ENCODE measurements around the gene EEF2KMT. TPM values are rescaled to one million over a fixed set of nuclear protein-coding genes. Genes with fewer than 3 reads are reported as not detected.
"Not testable (repeated sequence)": the region's sequence is repeated elsewhere in the genome, so short reads cannot be mapped to it uniquely, and the experiment has no call there.

Gene EEF2KMT
- polyA plus RNA-seq, 1 donor (not counting 4 experiments of a cell fraction or from before 2014, with no cell fraction given) = 7.6 TPM

DNA sequence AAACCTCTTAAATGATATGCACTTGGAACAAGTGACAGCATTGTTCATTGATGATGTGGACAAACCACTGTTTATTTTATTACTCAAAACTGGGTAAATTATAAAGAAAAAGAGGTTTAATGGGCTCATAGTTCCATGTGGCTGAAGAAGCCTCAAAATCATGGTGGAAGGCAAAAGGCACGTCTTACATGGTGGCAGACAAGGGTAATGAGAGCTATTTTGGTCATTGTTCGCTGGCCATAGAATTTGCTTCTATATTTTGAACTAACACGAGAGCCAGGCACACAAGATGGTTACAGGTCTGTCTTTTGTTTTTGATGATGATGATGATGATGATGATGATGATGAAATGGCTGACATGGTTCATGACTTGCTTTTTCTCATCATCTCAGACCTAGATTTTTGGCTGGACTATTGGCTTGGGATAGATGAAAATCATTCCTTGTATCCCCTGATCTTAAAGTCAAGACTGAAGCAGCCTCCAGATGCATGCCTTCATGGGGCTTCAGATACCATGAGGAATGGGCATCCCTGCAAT, 33.9 kb upstream of the EEF2KMT start:
- DNase-seq (ENCODE audit: low read depth, low spot score); H4K20me1 ChIP-seq (ENCODE audit: control insufficient read depth, extremely low read depth, insufficient read depth, low read length); H3K36me3 ChIP-seq (ENCODE audit: control insufficient read depth in 2 of 2, extremely low read depth in 1 of 2, insufficient read depth in 2 of 2, low read length in 2 of 2); H3K4me2 ChIP-seq (ENCODE audit: control insufficient read depth, extremely low read depth, insufficient read depth, low read depth, low read length); H2AFZ ChIP-seq (ENCODE audit: control insufficient read depth, low read length); H3K27ac ChIP-seq (ENCODE audit: control insufficient read depth, insufficient read depth, low read length); H3K4me1 ChIP-seq (ENCODE audit: control insufficient read depth, extremely low read depth, insufficient read depth, low read length); H3K4me3 ChIP-seq (ENCODE audit: control insufficient read depth in 2 of 3, extremely low read depth in 1 of 3, insufficient read depth in 2 of 3, low read depth in 1 of 3, low read length in 3 of 3); FAIRE-seq; dilution Hi-C loops (cut with MboI; ENCODE audit: extremely low pct_ligation_motif_present, low sequenced_read_pairs); H3K9ac ChIP-seq (ENCODE audit: control insufficient read depth, extremely low read depth, insufficient read depth, low read length); H3K9me1 ChIP-seq (ENCODE audit: control insufficient read depth, extremely low read depth, insufficient read depth, low read length); H3K9me3 ChIP-seq (ENCODE audit: control insufficient read depth, low read depth, low read length); H3K27me3 ChIP-seq (ENCODE audit: control insufficient read depth, extremely low read depth, insufficient read depth, low read length); H3K79me2 ChIP-seq (ENCODE audit: control insufficient read depth, insufficient read depth, low read length): not testable (repeated sequence)

DNA sequence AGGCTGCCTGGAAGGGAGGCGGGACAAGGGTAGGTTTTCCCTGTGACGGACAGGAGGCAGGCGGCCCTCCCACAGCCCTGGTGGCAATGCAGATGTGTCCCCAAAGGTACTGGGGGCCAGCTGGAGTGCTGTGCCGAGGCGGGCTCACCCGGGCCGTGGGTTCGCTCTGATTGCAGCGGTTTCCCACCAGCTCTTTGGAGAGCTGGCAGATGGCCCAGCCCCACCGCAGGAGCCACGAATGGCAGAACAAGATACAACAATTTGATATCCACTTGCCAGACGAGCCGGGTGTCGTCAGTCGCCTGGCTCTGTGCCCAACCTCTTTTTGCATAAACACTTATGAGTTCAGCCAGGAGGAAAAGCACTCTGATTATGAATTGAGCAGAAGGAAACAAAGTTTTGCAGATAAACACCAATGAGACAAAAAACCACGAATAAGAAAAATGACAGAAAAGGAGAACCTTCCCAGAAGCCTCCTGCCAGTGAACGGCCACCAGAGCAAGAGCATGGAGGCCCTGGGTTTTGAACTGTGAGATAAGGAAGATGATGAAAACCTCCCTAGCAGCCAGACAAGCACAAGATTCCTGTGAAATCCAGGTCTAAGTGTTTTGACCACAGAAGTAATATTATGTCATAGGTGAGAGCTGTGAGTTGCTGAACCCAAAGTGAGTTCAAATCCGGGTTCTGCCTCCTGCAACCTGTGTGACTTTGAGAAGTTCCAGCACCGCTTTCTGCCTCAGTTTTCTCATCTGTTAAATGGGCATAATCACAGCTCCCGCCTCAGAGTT, 19.9 kb upstream of the EEF2KMT start:
- H3K4me1 ChIP-seq (ENCODE audit: control insufficient read depth, extremely low read depth, insufficient read depth, low read length); H4K20me1 ChIP-seq (ENCODE audit: control insufficient read depth, extremely low read depth, insufficient read depth, low read length); H3K79me2 ChIP-seq (ENCODE audit: control insufficient read depth, insufficient read depth, low read length); H3K4me2 ChIP-seq (ENCODE audit: control insufficient read depth, extremely low read depth, insufficient read depth, low read depth, low read length); H3K27ac ChIP-seq (ENCODE audit: control insufficient read depth, insufficient read depth, low read length); H3K9me1 ChIP-seq (ENCODE audit: control insufficient read depth, extremely low read depth, insufficient read depth, low read length); H3K27me3 ChIP-seq (ENCODE audit: control insufficient read depth, extremely low read depth, insufficient read depth, low read length); H3K36me3 ChIP-seq (ENCODE audit: control insufficient read depth in 2 of 2, extremely low read depth in 1 of 2, insufficient read depth in 2 of 2, low read length in 2 of 2); H2AFZ ChIP-seq (ENCODE audit: control insufficient read depth, low read length); H3K9ac ChIP-seq (ENCODE audit: control insufficient read depth, extremely low read depth, insufficient read depth, low read length); H3K9me3 ChIP-seq (ENCODE audit: control insufficient read depth, low read depth, low read length); H3K4me3 ChIP-seq (ENCODE audit: control insufficient read depth in 2 of 3, extremely low read depth in 1 of 3, insufficient read depth in 2 of 3, low read depth in 1 of 3, low read length in 3 of 3); FAIRE-seq; DNase-seq (ENCODE audit: low read depth, low spot score); dilution Hi-C loops (cut with MboI; ENCODE audit: extremely low pct_ligation_motif_present, low sequenced_read_pairs): not testable (repeated sequence)

DNA sequence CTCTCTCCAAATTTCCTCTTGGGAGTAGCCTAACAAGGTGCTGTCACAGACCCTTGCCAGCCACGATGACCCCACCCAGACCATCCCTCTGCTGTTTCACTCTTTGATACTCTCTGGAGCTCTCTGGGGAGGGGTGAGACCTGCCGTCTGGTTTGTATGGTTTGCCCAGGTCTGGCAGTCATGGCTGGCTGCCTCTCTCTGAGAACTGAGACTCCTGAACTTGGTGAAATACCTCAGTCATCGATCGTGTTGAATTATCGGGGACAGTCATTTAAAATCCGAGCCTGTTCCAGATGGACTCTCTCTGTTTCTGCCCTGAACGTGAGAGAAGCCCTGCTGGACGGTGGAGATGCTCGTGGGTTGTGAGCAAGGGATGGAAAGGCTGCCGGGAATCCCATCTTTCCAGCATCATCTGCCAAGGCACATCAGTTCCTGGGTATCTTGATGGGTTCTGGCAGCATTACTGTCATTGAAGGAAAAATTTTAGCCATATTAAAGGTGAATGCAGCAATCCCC, 19.2 kb upstream of the EEF2KMT start:
- H3K9me3 ChIP-seq (ENCODE audit: control insufficient read depth, low read depth, low read length); DNase-seq (ENCODE audit: low read depth, low spot score); H3K9ac ChIP-seq (ENCODE audit: control insufficient read depth, extremely low read depth, insufficient read depth, low read length); H3K4me1 ChIP-seq (ENCODE audit: control insufficient read depth, extremely low read depth, insufficient read depth, low read length); H3K9me1 ChIP-seq (ENCODE audit: control insufficient read depth, extremely low read depth, insufficient read depth, low read length); H3K4me2 ChIP-seq (ENCODE audit: control insufficient read depth, extremely low read depth, insufficient read depth, low read depth, low read length); H3K27ac ChIP-seq (ENCODE audit: control insufficient read depth, insufficient read depth, low read length); H4K20me1 ChIP-seq (ENCODE audit: control insufficient read depth, extremely low read depth, insufficient read depth, low read length); dilution Hi-C loops (cut with MboI; ENCODE audit: extremely low pct_ligation_motif_present, low sequenced_read_pairs); H3K4me3 ChIP-seq (ENCODE audit: control insufficient read depth in 2 of 3, extremely low read depth in 1 of 3, insufficient read depth in 2 of 3, low read depth in 1 of 3, low read length in 3 of 3); H2AFZ ChIP-seq (ENCODE audit: control insufficient read depth, low read length); H3K79me2 ChIP-seq (ENCODE audit: control insufficient read depth, insufficient read depth, low read length); H3K27me3 ChIP-seq (ENCODE audit: control insufficient read depth, extremely low read depth, insufficient read depth, low read length); H3K36me3 ChIP-seq (ENCODE audit: control insufficient read depth in 2 of 2, extremely low read depth in 1 of 2, insufficient read depth in 2 of 2, low read length in 2 of 2); FAIRE-seq: not testable (repeated sequence)

DNA sequence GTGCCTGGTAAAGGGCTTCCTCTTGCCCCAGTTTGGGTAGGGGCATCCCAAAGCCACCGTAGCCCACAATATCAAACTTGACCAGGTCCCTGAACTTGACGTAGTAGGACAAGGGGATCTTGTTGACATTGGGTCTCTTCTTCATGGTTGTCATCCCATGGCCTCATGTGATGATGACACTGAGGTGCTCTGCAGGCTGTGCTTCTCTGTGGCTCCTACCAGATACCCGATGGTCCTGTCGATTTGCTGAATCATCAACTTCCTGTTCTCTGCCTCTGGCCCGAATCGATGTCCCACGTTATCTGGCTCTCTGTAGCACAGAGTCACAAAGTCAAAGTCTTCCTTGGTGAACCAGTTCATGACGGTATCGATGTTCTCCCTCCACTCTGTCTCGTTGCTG, 13.3 kb upstream of the EEF2KMT start:
- H3K4me3 ChIP-seq (ENCODE audit: control insufficient read depth in 2 of 3, extremely low read depth in 1 of 3, insufficient read depth in 2 of 3, low read depth in 1 of 3, low read length in 3 of 3); H4K20me1 ChIP-seq (ENCODE audit: control insufficient read depth, extremely low read depth, insufficient read depth, low read length); DNase-seq (ENCODE audit: low read depth, low spot score); FAIRE-seq; H3K27me3 ChIP-seq (ENCODE audit: control insufficient read depth, extremely low read depth, insufficient read depth, low read length); H3K9me3 ChIP-seq (ENCODE audit: control insufficient read depth, low read depth, low read length); H2AFZ ChIP-seq (ENCODE audit: control insufficient read depth, low read length); dilution Hi-C loops (cut with MboI; ENCODE audit: extremely low pct_ligation_motif_present, low sequenced_read_pairs); H3K36me3 ChIP-seq (ENCODE audit: control insufficient read depth in 2 of 2, extremely low read depth in 1 of 2, insufficient read depth in 2 of 2, low read length in 2 of 2); H3K9ac ChIP-seq (ENCODE audit: control insufficient read depth, extremely low read depth, insufficient read depth, low read length); H3K27ac ChIP-seq (ENCODE audit: control insufficient read depth, insufficient read depth, low read length); H3K9me1 ChIP-seq (ENCODE audit: control insufficient read depth, extremely low read depth, insufficient read depth, low read length); H3K4me1 ChIP-seq (ENCODE audit: control insufficient read depth, extremely low read depth, insufficient read depth, low read length); H3K4me2 ChIP-seq (ENCODE audit: control insufficient read depth, extremely low read depth, insufficient read depth, low read depth, low read length); H3K79me2 ChIP-seq (ENCODE audit: control insufficient read depth, insufficient read depth, low read length): not testable (repeated sequence)
